ENCODE results near the gene MAP1B.
"Not testable (repeated sequence)": the region's sequence is repeated elsewhere in the genome, so short reads cannot be mapped to it uniquely, and the experiment has no call there.

Gene MAP1B

DNA sequence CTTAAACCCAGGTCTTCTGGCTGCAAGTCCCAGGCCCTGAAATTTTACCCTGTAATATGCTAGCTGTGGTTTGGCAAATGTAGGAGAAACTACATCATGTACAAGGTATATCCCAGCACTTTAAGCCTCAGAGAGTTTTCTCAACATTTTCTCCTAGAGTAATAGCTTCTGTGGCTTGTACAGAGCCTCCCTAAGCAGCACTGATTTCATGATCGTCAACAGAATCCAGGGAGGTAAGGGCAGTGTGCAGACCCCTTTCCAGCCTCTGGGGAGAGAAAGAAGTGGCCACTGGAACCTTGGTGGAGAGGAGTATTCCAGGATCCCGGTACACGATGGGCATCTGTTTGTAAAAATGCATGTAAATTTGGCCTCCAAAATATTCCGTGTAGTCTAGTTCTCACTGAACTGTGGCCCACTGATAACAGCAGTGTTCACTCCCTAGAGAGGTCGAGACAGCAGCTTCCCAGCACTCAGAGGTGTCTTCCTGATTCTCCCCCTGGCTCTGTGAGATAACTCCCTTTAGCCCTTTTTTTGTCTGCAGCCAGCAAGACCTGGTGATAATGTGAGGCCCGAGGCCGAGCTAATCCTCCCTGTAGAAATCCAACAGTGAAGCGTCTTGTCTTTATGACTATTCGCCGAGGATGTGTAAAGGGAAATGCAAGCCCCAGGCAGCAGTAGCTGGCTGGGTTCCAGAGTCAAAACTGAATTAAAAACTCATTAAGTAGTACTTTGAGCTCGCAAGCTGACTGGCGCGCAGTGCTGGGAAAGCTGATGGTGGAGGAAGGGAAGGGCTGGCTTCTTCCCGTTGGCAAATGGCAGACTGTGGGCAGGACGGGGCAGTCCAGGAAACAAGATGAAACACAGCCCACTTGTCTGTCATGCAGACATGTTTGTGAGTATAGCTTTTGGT, 59.0 kb downstream of the MAP1B start:
- DNase-seq, result peak; percentile 82

DNA sequence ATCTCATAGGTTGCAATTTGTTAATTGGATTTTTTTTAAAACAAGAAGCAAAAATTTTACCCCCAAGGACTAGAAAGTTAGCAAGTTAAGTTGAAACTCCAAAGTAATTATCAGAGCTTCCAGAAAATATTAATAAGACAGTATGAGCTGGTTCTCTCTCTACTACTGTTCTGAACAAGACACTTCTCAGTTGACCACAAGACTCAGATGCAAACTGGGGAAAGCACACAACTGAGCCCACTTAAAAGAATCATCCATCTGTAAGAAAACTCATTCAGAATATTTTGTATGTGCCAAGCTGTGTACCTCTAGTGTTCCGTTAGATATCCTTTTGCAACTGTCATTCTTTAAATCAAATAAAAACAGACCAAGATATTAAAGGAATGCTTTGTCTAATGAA, 60.0 kb downstream of the MAP1B start:
- no peak for DNase-seq

DNA sequence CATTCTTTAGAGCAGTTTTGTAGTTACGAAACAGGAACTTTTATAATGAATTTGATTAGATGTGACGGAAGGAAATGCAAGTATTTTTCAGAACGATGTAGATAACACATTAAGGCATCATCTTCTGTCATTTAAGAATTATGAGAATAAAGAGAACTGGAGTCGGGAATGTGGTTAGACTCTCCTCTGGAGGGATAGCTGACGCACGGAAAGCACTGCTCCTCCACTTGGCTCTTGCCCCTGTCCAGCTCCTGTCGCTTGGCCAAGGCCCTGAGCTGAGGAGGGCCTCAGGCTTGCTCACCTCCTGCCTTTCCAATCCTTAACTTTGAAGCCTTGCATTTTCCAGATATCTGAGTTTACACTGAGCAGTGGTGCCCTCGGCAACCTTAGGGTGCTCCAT, 60.5 kb downstream of the MAP1B start:
- DNase-seq, result no peak

DNA sequence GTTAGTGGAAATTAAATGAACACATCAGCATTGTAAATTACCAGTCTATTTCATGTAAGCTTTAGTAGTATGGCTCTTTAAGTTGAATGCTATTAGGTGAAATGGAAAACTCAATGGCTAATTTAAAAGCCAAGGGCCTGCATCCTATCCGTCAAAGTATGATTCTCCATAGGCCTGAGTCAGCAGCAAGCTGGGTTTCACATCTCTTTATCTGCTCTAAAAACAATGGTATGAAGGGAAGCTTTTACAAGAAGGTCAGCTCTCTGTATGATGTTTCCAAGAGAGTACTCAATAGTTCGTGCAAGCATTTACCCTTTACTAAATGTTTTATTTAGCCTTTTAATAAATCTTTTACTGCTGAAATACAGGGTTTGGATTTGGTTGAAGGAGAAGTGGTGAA, 62.8 kb downstream of the MAP1B start:
- no peak for DNase-seq

DNA sequence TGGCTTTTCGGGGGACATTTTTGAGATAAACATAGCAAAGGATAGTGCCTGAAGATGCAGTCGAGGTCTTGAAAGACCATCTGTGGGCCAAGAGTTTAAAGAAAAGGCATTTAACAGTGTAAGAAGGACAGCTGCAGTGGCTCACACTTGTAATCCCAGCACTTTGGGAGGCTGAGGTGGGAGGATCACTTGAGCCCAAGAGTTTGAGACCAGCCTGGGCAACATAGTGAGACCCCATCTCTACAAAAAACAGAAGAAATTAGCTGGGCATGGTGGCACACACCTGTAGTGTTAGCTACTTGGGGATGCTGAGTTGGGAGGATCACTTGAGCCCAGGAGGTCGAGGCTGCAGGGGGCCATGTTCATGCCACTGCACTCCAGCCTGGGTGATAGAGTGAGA, 63.9 kb downstream of the MAP1B start:
- DNase-seq, result not testable (repeated sequence)

DNA sequence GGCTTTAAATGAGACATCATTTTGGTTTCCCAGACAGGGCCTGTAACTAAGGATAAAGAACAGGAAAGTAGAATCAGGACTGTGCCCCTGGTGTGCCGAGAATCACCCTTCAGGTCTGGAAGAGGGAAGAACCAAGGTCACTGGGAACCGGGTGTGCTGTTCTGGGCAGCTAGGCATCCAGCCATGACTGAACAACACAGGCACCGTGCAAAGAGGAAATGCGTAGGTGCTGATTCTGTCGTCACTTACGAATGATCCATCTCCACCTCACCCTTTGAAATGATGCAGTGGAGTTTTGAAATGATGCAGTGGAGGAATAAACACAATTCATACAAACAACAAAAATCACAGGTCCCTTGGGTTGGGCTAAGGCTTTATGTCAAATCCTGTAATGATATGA, 64.4 kb downstream of the MAP1B start:
- no peak for DNase-seq

DNA sequence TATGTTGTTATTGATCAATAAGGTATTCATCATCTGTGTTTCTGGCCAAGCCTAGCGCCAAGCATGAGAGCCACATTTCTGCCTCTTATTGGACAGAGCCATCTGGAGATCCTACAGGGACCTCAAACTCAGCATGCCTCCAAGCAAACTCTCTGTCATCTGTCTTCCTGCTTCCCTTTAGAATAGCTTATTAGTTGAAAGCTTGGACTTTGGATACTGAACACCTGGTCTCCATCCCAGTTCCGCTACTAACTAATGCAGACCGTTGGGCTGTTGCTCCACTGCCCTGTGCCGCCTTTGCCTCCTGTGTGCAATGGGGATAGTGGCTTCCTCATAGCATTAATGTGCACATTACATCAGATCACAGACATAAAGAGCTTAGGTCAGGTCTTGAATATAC, 65.5 kb downstream of the MAP1B start:
- no peak for DNase-seq

DNA sequence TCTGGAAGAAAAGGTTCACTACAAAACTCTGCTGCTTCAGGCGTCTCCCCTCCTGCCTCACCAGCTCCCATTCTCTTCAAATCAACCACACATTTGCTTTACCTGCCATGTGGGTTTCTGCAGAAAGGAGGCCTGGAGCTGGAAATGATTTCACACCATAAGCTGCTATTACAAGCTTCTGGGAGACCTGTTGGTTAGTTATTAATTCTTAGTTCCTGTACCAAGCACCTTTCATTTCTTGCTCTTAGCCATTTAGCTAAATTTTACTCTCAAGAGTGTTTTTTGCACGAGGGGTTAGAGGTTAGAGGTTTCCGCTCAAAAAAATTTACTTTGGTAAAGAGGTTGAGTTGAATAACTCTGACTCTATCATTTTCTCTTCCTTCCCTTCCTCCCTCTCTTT, 70.3 kb downstream of the MAP1B start:
- DNase-seq, result no peak

DNA sequence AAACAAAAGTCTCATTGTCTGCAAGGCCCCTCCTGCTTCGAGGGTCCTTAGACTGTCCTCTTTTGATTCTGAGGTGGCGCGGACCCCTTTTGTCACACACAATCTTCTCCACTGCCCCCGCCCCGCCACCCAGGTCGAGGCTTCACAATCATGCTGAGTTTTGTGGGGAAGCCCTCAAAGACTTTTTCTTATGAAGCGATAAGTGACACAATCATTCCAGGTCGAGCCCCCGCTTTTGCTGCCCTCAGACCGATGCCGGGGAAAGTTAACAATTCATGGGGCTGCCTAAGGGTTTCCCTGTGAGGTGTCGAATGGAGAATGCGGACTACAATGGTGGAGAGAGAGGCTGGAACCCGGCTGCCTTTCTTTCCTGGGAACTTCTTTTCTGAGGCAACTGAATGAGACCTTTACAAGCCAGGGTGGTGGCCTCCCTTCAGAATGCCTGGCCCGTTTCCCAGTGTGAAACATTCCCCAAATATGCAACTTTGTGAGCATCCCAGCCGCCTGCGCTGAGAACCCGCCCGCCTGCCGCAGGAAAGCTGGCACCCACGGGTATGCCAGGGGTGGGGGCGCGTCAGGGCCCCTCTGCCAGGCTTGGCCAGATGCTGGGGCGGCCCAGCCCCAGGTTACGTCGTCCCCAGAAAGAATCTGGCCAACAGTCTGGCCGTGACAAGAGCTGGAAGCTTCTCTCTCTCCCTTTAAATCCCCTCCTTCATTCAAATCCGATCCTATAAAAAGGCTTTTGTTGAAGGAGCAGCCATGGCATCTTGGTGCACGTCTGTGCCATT, 71.9 kb downstream of the MAP1B start:
- no peak for DNase-seq

DNA sequence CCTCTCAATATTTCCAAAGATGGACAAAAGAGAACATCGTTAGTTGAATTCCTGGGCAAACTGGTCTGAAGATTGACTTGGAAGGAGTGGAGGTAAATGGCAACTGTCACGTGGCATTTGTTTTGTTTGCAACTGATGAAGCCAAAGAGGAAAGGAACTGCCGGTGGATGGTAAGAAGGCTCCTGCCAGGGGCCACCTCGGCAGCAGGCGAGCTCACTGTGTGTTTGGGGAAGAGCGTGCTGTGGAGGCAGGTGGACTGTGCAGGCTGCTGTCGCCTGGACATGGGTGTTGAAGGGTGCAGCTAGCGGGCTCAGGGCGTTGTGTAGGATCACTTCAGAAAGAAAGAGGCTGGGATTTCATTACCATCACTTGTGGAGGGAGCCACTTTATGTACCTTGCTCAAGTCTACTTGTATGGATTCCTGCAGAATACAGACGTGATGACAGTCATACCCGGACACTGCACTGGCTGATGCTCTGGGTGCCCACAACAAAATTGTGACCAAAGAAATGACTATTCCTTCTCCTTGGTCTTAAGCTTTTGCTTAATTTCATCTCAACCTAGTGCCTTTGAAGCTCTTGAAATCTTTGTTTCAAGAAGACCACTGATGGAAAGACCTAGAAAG, 72.7 kb downstream of the MAP1B start:
- DNase-seq, result no peak

DNA sequence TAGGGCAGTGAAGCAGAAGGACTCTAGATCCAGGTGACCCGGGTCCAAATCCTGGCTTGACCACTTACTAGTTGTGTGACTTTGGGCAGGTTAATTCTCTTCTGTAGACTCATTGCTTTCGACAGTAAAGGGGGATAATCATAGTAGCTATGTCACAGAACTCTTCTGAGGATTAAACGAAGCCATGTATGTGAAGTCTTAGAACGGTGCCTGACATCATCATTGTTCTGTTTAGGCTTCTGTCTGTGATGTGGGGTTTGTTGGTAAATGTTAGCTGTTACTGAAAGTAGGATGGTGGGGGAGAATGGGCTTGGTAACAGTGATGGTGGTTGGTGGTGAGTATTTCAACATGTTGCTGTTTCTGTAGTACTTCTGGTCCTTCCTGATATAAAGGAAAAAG, 73.7 kb downstream of the MAP1B start:
- no peak for DNase-seq

DNA sequence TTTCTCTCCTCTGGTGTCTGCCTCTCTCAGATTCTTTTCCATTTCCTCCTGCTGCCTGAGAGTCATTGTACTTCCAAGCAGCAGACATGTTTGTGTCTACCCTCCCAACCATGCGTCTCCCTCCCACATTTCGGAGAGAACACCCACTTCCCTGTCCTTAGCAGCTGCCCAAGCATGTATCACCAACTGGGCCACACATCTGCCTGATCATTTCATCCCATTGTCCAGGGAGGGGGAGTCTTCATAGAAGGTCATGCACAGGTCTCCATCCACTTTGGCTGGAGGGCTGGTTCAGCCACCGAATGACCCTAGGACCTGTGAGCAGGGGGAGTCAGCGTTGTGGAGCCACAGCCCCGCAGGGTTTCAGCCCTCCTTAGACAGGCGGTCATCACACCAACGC, 75.4 kb downstream of the MAP1B start:
- DNase-seq, result no peak

DNA sequence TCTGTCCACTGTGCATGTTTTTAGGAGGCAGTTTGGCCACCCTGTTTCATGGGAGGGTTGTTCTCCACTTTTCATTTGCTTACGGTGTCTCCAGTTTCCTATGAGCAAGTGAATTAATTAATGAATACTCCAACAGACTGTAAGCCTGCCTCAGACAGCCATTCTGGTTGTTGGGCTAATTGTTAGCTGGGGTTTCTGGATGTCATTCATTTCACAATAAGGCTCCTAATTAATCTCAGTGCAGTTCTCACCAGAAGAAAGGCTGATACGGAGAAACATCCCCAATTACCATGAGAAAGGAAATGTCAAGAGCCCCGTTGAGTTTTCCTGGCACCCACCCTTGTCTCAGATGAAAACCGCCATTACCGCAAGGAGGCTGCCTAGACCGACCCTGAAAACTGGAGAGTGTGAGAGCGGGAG, 75.8 kb downstream of the MAP1B start:
- DNase-seq, result no peak

DNA sequence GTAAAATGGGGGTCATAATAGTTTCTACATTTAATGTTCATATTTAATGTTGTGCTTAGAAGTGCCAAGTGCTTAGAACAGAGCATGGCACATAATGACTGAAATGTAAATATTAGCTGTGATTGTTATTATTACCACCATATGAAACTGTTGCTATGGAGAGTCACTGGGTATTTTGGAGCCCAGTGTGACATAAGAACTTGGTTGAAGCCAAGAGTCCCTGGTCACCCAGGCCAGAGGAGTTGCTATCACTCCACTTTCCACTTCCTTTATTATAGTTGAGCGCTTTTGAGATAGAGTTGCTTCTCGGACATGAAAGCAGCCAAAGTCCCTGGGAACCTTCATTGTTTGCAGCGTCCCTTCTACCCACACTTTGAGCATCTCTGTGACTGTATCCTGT, 77.1 kb downstream of the MAP1B start:
- DNase-seq, result no peak

DNA sequence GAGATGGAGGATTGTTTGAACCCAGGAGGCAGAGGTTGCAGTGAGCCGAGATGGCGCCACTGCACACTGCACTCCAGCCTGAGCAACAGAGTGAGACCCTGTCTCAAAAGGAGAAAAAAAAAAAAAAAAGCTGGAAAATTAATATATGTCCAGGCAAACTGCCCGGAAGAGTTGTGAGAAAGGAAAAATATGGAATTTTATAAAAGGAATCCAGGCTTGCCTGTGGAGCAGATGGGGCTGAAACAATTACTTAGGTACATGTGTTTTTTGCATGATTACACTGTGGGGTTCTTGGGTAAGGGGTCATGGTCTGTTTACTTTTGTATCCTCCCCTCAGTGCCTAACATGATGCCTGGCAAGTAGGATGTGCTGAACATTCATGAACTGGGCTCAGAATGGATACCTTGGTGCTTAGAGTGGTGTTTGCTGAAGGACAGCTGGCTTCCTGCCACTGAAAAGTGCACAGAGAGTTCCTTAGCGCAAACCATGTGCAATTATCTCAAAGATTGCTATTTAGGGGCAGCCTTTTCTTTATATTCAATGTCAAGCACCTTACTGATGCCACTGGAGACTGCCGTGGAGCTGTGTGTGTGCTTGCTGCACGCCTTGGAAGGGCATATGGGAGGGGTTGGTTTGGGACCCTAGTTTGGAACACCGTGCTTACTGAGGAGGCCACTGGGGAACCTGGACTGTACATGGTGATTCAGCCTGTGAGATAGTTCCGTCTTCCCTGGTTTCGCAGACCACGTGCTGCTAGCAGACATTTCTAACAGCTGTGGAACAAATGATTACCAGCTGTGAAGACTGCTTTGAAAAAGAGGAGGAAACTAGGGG, 78.4 kb downstream of the MAP1B start:
- no peak for DNase-seq

DNA sequence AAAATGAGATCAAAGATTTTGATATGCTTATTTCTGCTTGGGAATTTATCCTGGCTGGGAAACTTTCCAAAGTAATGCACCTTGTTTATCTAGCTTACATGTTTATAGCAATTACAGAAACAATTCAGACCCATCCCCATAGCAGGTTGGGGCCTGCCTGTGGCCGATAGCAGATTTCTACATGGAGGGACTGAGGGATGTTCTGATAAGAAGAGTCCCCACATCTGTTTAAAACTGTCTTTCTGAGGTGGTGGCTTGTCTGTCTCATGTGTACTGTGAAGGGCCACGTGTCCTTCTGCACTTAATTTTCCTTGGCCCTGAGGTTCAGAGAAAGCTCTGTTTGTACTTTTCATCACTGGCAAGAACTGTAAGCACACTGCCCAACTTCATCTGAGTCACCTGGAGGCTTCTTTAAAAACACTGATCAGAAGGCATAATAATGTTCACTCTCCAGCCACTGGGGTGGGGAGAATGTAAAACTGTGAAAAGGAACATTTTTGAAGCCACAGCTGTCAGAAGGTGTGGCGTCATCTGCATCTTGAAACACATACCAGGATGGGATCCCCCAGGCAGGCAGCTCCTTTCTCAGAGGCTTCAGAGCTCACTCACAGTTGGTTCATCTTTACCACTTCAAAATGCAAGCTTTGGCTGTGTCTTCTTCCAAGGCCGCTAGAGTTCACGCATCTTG, 80.3 kb downstream of the MAP1B start:
- DNase-seq, result no peak

DNA sequence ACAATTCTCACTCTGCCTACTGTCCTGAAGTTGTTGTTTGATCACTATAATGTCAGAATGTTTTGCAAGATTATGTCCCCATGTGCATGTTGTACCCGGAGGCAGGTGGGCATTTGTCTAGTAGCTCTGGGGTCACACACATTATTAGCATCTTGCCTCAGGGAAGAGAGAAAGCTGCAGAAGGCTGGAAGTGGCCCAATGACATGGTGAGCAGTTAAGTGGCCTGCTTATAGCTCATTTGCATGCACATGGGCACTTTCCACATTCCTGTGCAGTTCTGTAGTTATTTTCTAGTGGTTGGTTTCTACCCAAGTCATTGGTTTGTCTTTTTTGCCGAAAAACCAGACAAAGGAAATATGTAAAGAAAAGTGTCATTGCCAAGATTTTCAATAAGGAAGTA, 80.9 kb downstream of the MAP1B start:
- no peak for DNase-seq

DNA sequence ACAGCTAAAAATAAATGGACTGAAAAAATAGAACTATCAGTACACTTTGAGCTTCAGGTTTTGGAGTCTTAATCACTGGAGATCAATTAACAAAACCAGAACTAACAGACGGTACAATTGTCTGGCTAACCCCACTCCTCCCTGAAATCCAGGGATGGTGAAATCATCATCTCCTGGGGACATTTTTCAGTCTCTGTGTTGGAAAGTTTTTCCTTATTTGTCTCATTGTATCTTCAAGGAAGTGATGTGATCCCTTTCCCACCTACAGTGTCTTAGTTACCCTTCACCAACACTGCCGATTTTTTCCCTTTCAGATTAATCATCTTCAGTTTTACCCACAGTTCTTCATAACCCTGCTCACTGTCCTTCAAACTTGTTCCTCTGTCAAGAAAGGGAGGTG, 81.9 kb downstream of the MAP1B start:
- DNase-seq, result no peak

DNA sequence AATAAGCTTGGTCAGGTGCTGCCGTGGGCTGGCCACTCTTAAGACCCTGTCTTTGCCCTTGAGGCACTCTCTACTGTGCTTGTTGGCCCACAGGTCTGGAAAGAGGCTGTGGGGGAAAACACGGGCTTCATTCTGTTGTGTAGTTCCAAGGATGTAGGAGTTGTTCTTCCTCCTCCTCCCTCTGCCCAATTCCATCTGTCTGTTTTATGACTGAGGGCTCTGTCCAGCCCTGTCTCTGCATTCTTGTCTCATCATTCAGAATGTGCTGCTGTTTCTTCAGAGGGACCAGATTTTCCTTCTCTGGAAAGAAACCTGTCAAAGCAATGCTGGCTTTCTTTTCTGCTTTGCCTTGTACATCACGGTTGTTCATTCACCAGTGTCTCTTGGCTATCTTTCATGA, 84.1 kb downstream of the MAP1B start:
- DNase-seq, result no peak

DNA sequence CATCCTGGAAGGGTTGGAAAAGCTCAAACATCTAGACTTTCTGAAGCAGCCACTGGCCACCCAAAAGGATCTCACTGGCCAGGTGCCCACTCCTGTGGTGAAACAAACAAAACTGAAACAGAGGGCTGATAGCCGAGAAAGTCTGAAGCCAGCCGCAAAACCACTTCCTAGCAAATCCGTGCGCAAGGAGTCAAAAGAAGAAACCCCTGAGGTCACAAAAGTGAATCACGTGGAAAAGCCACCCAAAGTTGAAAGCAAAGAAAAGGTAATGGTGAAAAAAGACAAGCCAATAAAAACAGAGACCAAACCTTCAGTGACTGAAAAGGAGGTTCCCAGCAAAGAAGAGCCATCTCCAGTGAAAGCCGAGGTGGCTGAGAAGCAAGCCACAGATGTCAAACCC, 87.6 kb downstream of the MAP1B start:
- DNase-seq, result no peak

DNA sequence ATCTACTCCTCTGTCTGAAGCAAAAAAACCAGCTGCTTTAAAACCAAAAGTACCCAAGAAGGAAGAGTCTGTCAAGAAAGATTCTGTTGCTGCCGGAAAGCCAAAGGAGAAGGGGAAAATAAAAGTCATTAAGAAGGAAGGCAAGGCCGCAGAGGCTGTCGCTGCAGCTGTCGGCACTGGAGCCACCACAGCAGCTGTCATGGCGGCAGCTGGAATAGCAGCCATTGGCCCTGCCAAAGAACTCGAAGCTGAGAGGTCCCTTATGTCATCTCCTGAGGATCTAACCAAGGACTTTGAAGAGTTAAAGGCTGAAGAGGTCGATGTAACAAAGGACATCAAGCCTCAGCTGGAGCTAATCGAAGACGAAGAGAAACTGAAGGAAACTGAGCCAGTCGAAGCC, 88.3 kb downstream of the MAP1B start:
- DNase-seq, result no peak

DNA sequence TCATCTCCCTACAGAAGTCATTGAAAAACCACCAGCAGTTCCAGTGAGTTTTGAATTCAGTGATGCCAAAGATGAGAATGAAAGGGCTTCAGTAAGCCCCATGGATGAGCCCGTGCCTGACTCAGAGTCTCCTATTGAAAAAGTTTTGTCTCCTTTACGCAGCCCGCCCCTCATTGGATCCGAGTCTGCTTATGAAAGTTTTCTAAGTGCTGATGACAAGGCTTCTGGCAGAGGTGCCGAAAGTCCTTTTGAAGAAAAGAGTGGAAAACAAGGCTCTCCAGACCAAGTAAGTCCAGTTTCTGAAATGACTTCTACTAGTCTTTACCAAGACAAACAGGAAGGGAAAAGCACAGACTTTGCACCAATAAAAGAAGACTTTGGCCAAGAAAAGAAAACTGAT, 90.1 kb downstream of the MAP1B start:
- no peak for DNase-seq
